ENCODE measurements around the gene PILRA.
A peak's percentile ranks its signal among the peaks of the same experiment; 100 is the strongest.
"Not testable (repeated sequence)": the region's sequence is repeated elsewhere in the genome, so short reads cannot be mapped to it uniquely, and the experiment has no call there.

The PILRA gene

GRCh38 chr7:100373261-100373831 lies at the start of gene PILRA:
PILRA (plus strand) TSS chr7:100373487; CDS start chr7:100373657, 170 bp downstream.
- no peak for DNase-seq (ENCODE audit: low read depth, low spot score)

- DNase-seq (ENCODE audit: low read depth, low spot score), result not testable (repeated sequence)
Observed at GRCh38 chr7:100324194-100324593, 49.1 kb upstream of the PILRA start.

- DNase-seq (ENCODE audit: low read depth, low spot score), result not testable (repeated sequence)
Observed at GRCh38 chr7:100325671-100326070, 47.6 kb upstream of the PILRA start.

- not testable (repeated sequence) for DNase-seq (ENCODE audit: low read depth, low spot score)
Observed at GRCh38 chr7:100326914-100327313, 46.4 kb upstream of the PILRA start.

- peak; percentile 57 for DNase-seq (ENCODE audit: low read depth, low spot score)
Observed at GRCh38 chr7:100335566-100336466, 37.5 kb upstream of the PILRA start.

- DNase-seq (ENCODE audit: low read depth, low spot score), result not testable (repeated sequence)
Observed at GRCh38 chr7:100338083-100338696, 35.1 kb upstream of the PILRA start.

- not testable (repeated sequence) for DNase-seq (ENCODE audit: low read depth, low spot score)
Observed at GRCh38 chr7:100341286-100341685, 32.0 kb upstream of the PILRA start.

GRCh38 chr7:100342765-100343164 lies 30.5 kb upstream of the PILRA start:
- DNase-seq (ENCODE audit: low read depth, low spot score), result no peak

- not testable (repeated sequence) for DNase-seq (ENCODE audit: low read depth, low spot score)
Observed at GRCh38 chr7:100344124-100344559, 29.1 kb upstream of the PILRA start.

GRCh38 chr7:100344560-100345287 lies 28.6 kb upstream of the PILRA start:
- DNase-seq (ENCODE audit: low read depth, low spot score), result peak; percentile 62

GRCh38 chr7:100345288-100345672 lies 28.0 kb upstream of the PILRA start:
- DNase-seq (ENCODE audit: low read depth, low spot score), result not testable (repeated sequence)

GRCh38 chr7:100346921-100347320 lies 26.4 kb upstream of the PILRA start:
- no peak for DNase-seq (ENCODE audit: low read depth, low spot score)

GRCh38 chr7:100348805-100349204 lies 24.5 kb upstream of the PILRA start:
- DNase-seq (ENCODE audit: low read depth, low spot score), result no peak

- no peak for DNase-seq (ENCODE audit: low read depth, low spot score)
Observed at GRCh38 chr7:100349757-100350156, 23.5 kb upstream of the PILRA start.

- DNase-seq (ENCODE audit: low read depth, low spot score), result no peak
Observed at GRCh38 chr7:100351657-100352058, 21.6 kb upstream of the PILRA start.

GRCh38 chr7:100352230-100352781 lies 21.0 kb upstream of the PILRA start:
- not testable (repeated sequence) for DNase-seq (ENCODE audit: low read depth, low spot score)

GRCh38 chr7:100352984-100353684 lies 20.2 kb upstream of the PILRA start:
- DNase-seq (ENCODE audit: low read depth, low spot score), result no peak

- DNase-seq (ENCODE audit: low read depth, low spot score), result peak; percentile 11
Observed at GRCh38 chr7:100353685-100354330, 19.5 kb upstream of the PILRA start.

GRCh38 chr7:100356416-100357068 lies 16.7 kb upstream of the PILRA start:
- DNase-seq (ENCODE audit: low read depth, low spot score), result no peak

GRCh38 chr7:100357131-100357561 lies 16.1 kb upstream of the PILRA start:
- DNase-seq (ENCODE audit: low read depth, low spot score), result no peak
